ENCODE results near the gene SLC6A3. TPM values are rescaled to one million over a fixed set of nuclear protein-coding genes. Genes with fewer than 3 reads are reported as not detected.
"Not testable (repeated sequence)": the region's sequence is repeated elsewhere in the genome, so short reads cannot be mapped to it uniquely, and the experiment has no call there.

SLC6A3 gene
- total and polyA plus RNA-seq, 2 donors (not counting 3 experiments of a cell fraction or from before 2014, with no cell fraction given) = not detected

GRCh38 chr5:1360861-1361260 lies 84.4 kb downstream of the SLC6A3 start:
- POLR2A ChIA-PET = no interaction called here
- DNase-seq (ENCODE audit: low read depth, low spot score) (no peak), FAIRE-seq (no peak)
- no peaks in the 10 kb centered on the region for H3K9me3 ChIP-seq (replicated peaks; ENCODE audit: control insufficient read depth, insufficient read depth, low read length)
- CTCF ChIA-PET = interaction anchor here (0.8 kb wide), 1 partner anchor 284 kb away, joined by 3 read pairs; no protein-coding TSS in a partner anchor
- no peak overlapping the region for H3K27ac ChIP-seq (ENCODE audit: insufficient read depth, low read depth, low read length)
- H3K79me2 ChIP-seq (ENCODE audit: control insufficient read depth, insufficient read depth, low read length) = no peaks in the 10 kb centered on the region
- H3K9ac ChIP-seq (replicated peaks; ENCODE audit: extremely low read depth, insufficient read depth, low read length) = no peak overlapping the region
- intact Hi-C loops (cut with micrococcal nuclease) (no loop called here), dilution Hi-C loops (cut with MboI; ENCODE audit: extremely low pct_ligation_motif_present, low sequenced_read_pairs) (no loop called here)
- no TSS peak for BruUV-seq (replicated peaks)
- H3K4me1 ChIP-seq (ENCODE audit: control insufficient read depth, extremely low read depth, insufficient read depth, low read length) = no peaks in the 10 kb centered on the region
- H2AFZ ChIP-seq (ENCODE audit: low read depth, low read length) = no peak overlapping the region
- H3K36me3 ChIP-seq (ENCODE audit: control insufficient read depth in 2 of 2, extremely low read depth in 1 of 2, insufficient read depth in 2 of 2, low read length in 2 of 2) = no peaks in the 10 kb centered on the region
- H4K20me1 ChIP-seq (replicated peaks; ENCODE audit: control insufficient read depth, extremely low read depth, insufficient read depth, low read length) = no peaks in the 10 kb centered on the region
- TF ChIP-seq POLR2A (IDR thresholded peaks at IDR 0.05; ENCODE audit: low read depth, low read length) (no peak), EZH2 (IDR thresholded peaks at IDR 0.05; ENCODE audit: borderline replicate concordance, low read depth, low read length, severe bottlenecking) (no peak), JUN (IDR thresholded peaks at IDR 0.05; ENCODE audit: borderline replicate concordance, insufficient read depth, insufficient read length, low read depth) (no peak), FOS (IDR thresholded peaks at IDR 0.05; ENCODE audit: borderline replicate concordance, insufficient read depth, low read length) (no peak), POLR2AphosphoS5 (IDR thresholded peaks at IDR 0.05; ENCODE audit: insufficient read depth, low read depth, low read length) (no peak), MYC (IDR thresholded peaks at IDR 0.05; ENCODE audit: low read depth, low read length) (no peak), GATA2 (IDR thresholded peaks at IDR 0.05; ENCODE audit: insufficient read depth, insufficient read length, low read depth, low read length) (no peak), CTCF (IDR thresholded peaks at IDR 0.05; ENCODE audit: extremely low read depth in 1 of 2, insufficient read depth in 1 of 2, low read depth in 1 of 2, low read length in 2 of 2) (no peak), MAX (IDR thresholded peaks at IDR 0.05; ENCODE audit: insufficient read depth, insufficient read length) (no peak)
- H3K4me2 ChIP-seq (ENCODE audit: insufficient read depth, low read length) = no peak overlapping the region
- H3K9me1 ChIP-seq (replicated peaks; ENCODE audit: control insufficient read depth, extremely low read depth, insufficient read depth, low read length) = no peaks in the 10 kb centered on the region
- no peaks in the 10 kb centered on the region for H3K27me3 ChIP-seq (ENCODE audit: control insufficient read depth in 2 of 2, insufficient read depth in 2 of 2, low read length in 2 of 2)
- no peak overlapping the region for H3K4me3 ChIP-seq (replicated peaks in 1 of 3; ENCODE audit: insufficient read depth in 1 of 3, low read depth in 1 of 3, low read length in 3 of 3)

GRCh38 chr5:1360367-1360766 lies 84.9 kb downstream of the SLC6A3 start:
- FAIRE-seq; H3K9me3 ChIP-seq (replicated peaks; ENCODE audit: control insufficient read depth, insufficient read depth, low read length); H3K36me3 ChIP-seq (ENCODE audit: control insufficient read depth in 2 of 2, extremely low read depth in 1 of 2, insufficient read depth in 2 of 2, low read length in 2 of 2); intact Hi-C loops (cut with micrococcal nuclease); H3K9ac ChIP-seq (replicated peaks; ENCODE audit: extremely low read depth, insufficient read depth, low read length); DNase-seq (ENCODE audit: low read depth, low spot score); H3K27me3 ChIP-seq (ENCODE audit: control insufficient read depth in 2 of 2, insufficient read depth in 2 of 2, low read length in 2 of 2); dilution Hi-C loops (cut with MboI; ENCODE audit: extremely low pct_ligation_motif_present, low sequenced_read_pairs); H3K4me2 ChIP-seq (ENCODE audit: insufficient read depth, low read length); POLR2A ChIA-PET; H3K27ac ChIP-seq (ENCODE audit: insufficient read depth, low read depth, low read length); BruUV-seq (replicated peaks); H3K4me3 ChIP-seq (replicated peaks in 1 of 3; ENCODE audit: insufficient read depth in 1 of 3, low read depth in 1 of 3, low read length in 3 of 3); CTCF ChIA-PET; H3K79me2 ChIP-seq (ENCODE audit: control insufficient read depth, insufficient read depth, low read length); H3K9me1 ChIP-seq (replicated peaks; ENCODE audit: control insufficient read depth, extremely low read depth, insufficient read depth, low read length); H2AFZ ChIP-seq (ENCODE audit: low read depth, low read length); H4K20me1 ChIP-seq (replicated peaks; ENCODE audit: control insufficient read depth, extremely low read depth, insufficient read depth, low read length); H3K4me1 ChIP-seq (ENCODE audit: control insufficient read depth, extremely low read depth, insufficient read depth, low read length): not testable (repeated sequence)
